ENCODE data around the gene BICRAL. TPM values are rescaled to one million over a fixed set of nuclear protein-coding genes. Genes with fewer than 3 reads are reported as not detected.

Gene BICRAL
- total and polyA plus RNA-seq, 9 of the 15 experiments (the other 6 are each of a cell fraction or from before 2014, with no cell fraction given), result 1.2 to 11.9 (median 5.6) TPM

- Histone ChIP-seq H2AFZ (ENCODE audit: low read depth, low read length) (no peak overlapping the region), H4K20me1 (replicated peaks; ENCODE audit: control insufficient read depth, insufficient read depth, low read length) (0 out of 2 replicates have a peak, but pooled peaks cover 5% of the 10 kb centered on the region), H3K4me1 (replicated peaks in 1 of 2; ENCODE audit: control insufficient read depth in 2 of 2, insufficient read depth in 2 of 2, low read length in 2 of 2) (no peaks in the 10 kb centered on the region), H3K9me1 (ENCODE audit: control insufficient read depth, insufficient read depth, low read length) (no peaks in the 10 kb centered on the region), H3K9me3 (replicated peaks; ENCODE audit: control insufficient read depth, insufficient read depth, low read depth, low read length) (no peaks in the 10 kb centered on the region), H3K4me2 (ENCODE audit: insufficient read depth, low read length) (no peak overlapping the region), H3K36me3 (ENCODE audit: control insufficient read depth, insufficient read depth, low read length) (no peaks in the 10 kb centered on the region), H3K27me3 (ENCODE audit: control insufficient read depth in 2 of 2, insufficient read depth in 2 of 2, low read length in 2 of 2) (no peaks in the 10 kb centered on the region), H3K4me3 (no peak overlapping the region), H3K79me2 (ENCODE audit: control insufficient read depth, insufficient read depth, low read length) (no peaks in the 10 kb centered on the region), H3K9ac (ENCODE audit: insufficient read depth in 1 of 2, low read depth in 2 of 2, low read length in 2 of 2) (no peak overlapping the region), H3K27ac (ENCODE audit: extremely low read depth, low read depth, low read length) (no peak overlapping the region)
- CTCF ChIA-PET (ENCODE audit: low intra/inter-chr PET ratio), result no interaction called here
- POLR2A ChIA-PET, result interaction anchor here (0.7 to 5.9 kb wide), 7 partner anchors 9 to 117 kb away, joined by 3 to 28 read pairs (median 3); partner anchors contain the start of genes RPL7L1 and TBCC
- WGBS (ENCODE audit: insufficient coverage, low coverage, missing lambda C conversion rate), result 70% methylated on average over 3 of the region's 3 CpGs
- intact Hi-C loops (cut with micrococcal nuclease) (no loop called here), in situ Hi-C loops (cut with MboI) (no loop called here)
- ATAC-seq (no peak), DNase-seq (ENCODE audit: extremely low read depth in 1 of 4, low spot score in 3 of 4) (no peak), FAIRE-seq (peak; percentile 11)
- no TSS peak for BruUV-seq (replicated peaks)
- TF ChIP-seq RBM14 (IDR thresholded peaks at IDR 0.05; ENCODE audit: borderline replicate concordance, insufficient read depth, low read depth, low read length) (no peak), PRDM10 (IDR thresholded peaks at IDR 0.05; ENCODE audit: partially characterized antibody) (no peak), TBL1XR1 (IDR thresholded peaks at IDR 0.05; ENCODE audit: low read length in 2 of 2) (no peak), CEBPB (tag; IDR thresholded peaks at IDR 0.05) (no peak), RFX1 (IDR thresholded peaks at IDR 0.05) (no peak), NR2F6 (CRISPR knock-in tag; IDR thresholded peaks at IDR 0.05) (no peak), ZNF561 (CRISPR knock-in tag; conservative IDR thresholded peaks at IDR 0.05) (no peak), YBX1 (IDR thresholded peaks at IDR 0.05) (no peak), STAG1 (CRISPR knock-in tag; IDR thresholded peaks at IDR 0.05; ENCODE audit: borderline replicate concordance) (no peak), ZNF77 (CRISPR knock-in tag; IDR thresholded peaks at IDR 0.05) (no peak), ZNF165 (CRISPR knock-in tag; IDR thresholded peaks at IDR 0.05; ENCODE audit: borderline replicate concordance) (no peak), KAT7 (CRISPR knock-in tag; IDR thresholded peaks at IDR 0.05; ENCODE audit: borderline replicate concordance) (no peak), MXD1 (CRISPR knock-in tag; IDR thresholded peaks at IDR 0.05; ENCODE audit: borderline replicate concordance, poor library complexity, severe bottlenecking) (no peak), ZNF444 (CRISPR knock-in tag; IDR thresholded peaks at IDR 0.05) (no peak)
- TF ChIP-seq, protein P1, sequence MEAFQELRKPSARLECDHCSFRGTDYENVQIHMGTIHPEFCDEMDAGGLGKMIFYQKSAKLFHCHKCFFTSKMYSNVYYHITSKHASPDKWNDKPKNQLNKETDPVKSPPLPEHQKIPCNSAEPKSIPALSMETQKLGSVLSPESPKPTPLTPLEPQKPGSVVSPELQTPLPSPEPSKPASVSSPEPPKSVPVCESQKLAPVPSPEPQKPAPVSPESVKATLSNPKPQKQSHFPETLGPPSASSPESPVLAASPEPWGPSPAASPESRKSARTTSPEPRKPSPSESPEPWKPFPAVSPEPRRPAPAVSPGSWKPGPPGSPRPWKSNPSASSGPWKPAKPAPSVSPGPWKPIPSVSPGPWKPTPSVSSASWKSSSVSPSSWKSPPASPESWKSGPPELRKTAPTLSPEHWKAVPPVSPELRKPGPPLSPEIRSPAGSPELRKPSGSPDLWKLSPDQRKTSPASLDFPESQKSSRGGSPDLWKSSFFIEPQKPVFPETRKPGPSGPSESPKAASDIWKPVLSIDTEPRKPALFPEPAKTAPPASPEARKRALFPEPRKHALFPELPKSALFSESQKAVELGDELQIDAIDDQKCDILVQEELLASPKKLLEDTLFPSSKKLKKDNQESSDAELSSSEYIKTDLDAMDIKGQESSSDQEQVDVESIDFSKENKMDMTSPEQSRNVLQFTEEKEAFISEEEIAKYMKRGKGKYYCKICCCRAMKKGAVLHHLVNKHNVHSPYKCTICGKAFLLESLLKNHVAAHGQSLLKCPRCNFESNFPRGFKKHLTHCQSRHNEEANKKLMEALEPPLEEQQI (IDR thresholded peaks at IDR 0.05), result no peak
- TF ChIP-seq, protein P2, sequence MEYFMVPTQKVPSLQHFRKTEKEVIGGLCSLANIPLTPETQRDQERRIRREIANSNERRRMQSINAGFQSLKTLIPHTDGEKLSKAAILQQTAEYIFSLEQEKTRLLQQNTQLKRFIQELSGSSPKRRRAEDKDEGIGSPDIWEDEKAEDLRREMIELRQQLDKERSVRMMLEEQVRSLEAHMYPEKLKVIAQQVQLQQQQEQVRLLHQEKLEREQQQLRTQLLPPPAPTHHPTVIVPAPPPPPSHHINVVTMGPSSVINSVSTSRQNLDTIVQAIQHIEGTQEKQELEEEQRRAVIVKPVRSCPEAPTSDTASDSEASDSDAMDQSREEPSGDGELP (CRISPR knock-in tag; IDR thresholded peaks at IDR 0.05; ENCODE audit: borderline replicate concordance), result no peak
Measured at GRCh38 chr6:42762426-42762859, 19.4 kb upstream of the BICRAL start.

All from K562 (cell line).